Measurements from ENCODE around the gene KIN.
A peak's percentile ranks its signal among the peaks of the same experiment; 100 is the strongest.
"Not testable (repeated sequence)": the region's sequence is repeated elsewhere in the genome, so short reads cannot be mapped to it uniquely, and the experiment has no call there.

The KIN gene

DNA sequence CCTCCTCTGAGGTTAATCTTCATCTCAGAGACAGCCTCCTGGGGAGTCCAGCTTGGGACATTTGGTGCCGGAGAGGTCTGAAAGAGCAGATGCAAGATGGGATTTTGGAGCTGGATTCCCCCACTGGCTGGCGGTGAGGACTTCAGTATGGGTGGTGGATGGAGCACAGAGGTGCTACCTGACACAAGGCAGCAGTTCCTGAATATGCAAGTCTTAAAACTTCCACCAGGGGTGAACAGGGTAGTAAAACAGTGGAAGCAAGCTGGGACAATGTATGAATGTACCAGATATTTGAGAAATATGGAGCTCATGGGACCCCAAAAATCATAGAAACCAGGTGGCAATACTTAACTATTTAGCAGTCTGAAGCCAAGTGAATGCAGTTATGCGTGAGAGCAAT lies 25.7 kb upstream of the KIN start:
- no peaks in the 10 kb centered on the region for H3K4me1 ChIP-seq (ENCODE audit: control insufficient read depth, insufficient read depth, low read length)
- H3K9ac ChIP-seq (ENCODE audit: low read length), result no peak overlapping the region
- H3K36me3 ChIP-seq (ENCODE audit: control insufficient read depth, insufficient read depth, low read length), result no peaks in the 10 kb centered on the region
- H3K4me3 ChIP-seq (ENCODE audit: low read length), result no peak overlapping the region
- no peak overlapping the region for H3K27ac ChIP-seq (ENCODE audit: low read depth, low read length)
- no peaks in the 10 kb centered on the region for H3K27me3 ChIP-seq (ENCODE audit: control insufficient read depth, insufficient read depth, low read length)

DNA sequence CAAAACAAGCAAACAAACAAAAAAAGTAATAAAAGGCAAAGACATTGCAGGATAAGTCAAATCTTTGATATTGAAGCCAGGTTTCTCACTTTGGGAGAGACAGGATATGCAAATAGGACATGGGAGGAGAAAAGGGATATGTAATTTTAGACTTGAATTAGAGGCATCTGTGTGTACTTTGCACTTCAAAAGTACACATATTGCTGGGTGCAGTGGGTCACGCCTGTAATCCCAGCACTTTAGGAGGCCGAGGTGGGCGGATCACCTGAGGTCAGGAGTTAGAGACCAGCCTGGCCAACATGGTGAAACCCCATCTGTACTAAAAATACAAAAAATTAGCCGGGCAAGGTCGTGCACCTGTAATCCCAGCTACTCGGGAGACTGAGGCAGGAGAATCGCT lies 23.9 kb upstream of the KIN start:
- H3K4me1 ChIP-seq (ENCODE audit: control insufficient read depth, insufficient read depth, low read length); H3K36me3 ChIP-seq (ENCODE audit: control insufficient read depth, insufficient read depth, low read length); H3K27ac ChIP-seq (ENCODE audit: low read depth, low read length); H3K27me3 ChIP-seq (ENCODE audit: control insufficient read depth, insufficient read depth, low read length); H3K9ac ChIP-seq (ENCODE audit: low read length); H3K4me3 ChIP-seq (ENCODE audit: low read length): not testable (repeated sequence)

DNA sequence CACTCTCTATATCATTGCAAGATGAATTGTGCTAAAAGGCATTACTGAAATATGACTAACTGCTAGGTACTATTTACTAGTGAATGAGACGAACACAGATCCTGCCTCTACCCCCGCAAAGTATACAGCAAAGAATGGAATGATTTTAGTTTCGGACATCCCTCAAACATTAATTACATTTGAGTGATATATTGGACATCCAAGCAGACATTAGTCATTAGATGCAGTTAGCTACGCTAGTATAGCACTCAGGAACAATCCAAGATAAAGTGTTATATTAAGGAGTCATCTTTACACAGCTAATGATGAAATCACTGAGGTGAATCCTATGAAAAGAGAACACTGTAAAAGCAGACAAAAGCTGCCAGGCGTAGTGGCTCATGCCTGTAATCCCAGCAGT lies 23.2 kb upstream of the KIN start:
- peaks cover 9% of the 10 kb centered on the region for H3K36me3 ChIP-seq (ENCODE audit: control insufficient read depth, insufficient read depth, low read length)
- no peaks in the 10 kb centered on the region for H3K27me3 ChIP-seq (ENCODE audit: control insufficient read depth, insufficient read depth, low read length)
- no peak overlapping the region for H3K27ac ChIP-seq (ENCODE audit: low read depth, low read length)
- no peaks in the 10 kb centered on the region for H3K4me1 ChIP-seq (ENCODE audit: control insufficient read depth, insufficient read depth, low read length)
- H3K9ac ChIP-seq (ENCODE audit: low read length), result no peak overlapping the region
- H3K4me3 ChIP-seq (ENCODE audit: low read length), result no peak overlapping the region

- Histone ChIP-seq H3K27ac (ENCODE audit: low read depth, low read length) (no peak overlapping the region), H3K4me3 (ENCODE audit: low read length) (no peak overlapping the region), H3K4me1 (ENCODE audit: control insufficient read depth, insufficient read depth, low read length) (no peaks in the 10 kb centered on the region), H3K9ac (ENCODE audit: low read length) (no peak overlapping the region), H3K36me3 (ENCODE audit: control insufficient read depth, insufficient read depth, low read length) (peaks cover 11% of the 10 kb centered on the region), H3K27me3 (ENCODE audit: control insufficient read depth, insufficient read depth, low read length) (no peaks in the 10 kb centered on the region)
Observed at GRCh38 chr10:7810443-7810842, 22.6 kb upstream of the KIN start.

- no peaks in the 10 kb centered on the region for H3K4me1 ChIP-seq (ENCODE audit: control insufficient read depth, insufficient read depth, low read length)
- H3K36me3 ChIP-seq (ENCODE audit: control insufficient read depth, insufficient read depth, low read length), result peaks cover 23% of the 10 kb centered on the region
- no peak overlapping the region for H3K27ac ChIP-seq (ENCODE audit: low read depth, low read length)
- H3K9ac ChIP-seq (ENCODE audit: low read length), result no peak overlapping the region
- H3K27me3 ChIP-seq (ENCODE audit: control insufficient read depth, insufficient read depth, low read length), result no peaks in the 10 kb centered on the region
- H3K4me3 ChIP-seq (ENCODE audit: low read length), result no peak overlapping the region
Observed at GRCh38 chr10:7808686-7809267, 21.0 kb upstream of the KIN start.

- Histone ChIP-seq H3K4me1 (ENCODE audit: control insufficient read depth, insufficient read depth, low read length) (no peaks in the 10 kb centered on the region), H3K27ac (ENCODE audit: low read depth, low read length) (no peak overlapping the region), H3K27me3 (ENCODE audit: control insufficient read depth, insufficient read depth, low read length) (no peaks in the 10 kb centered on the region), H3K36me3 (ENCODE audit: control insufficient read depth, insufficient read depth, low read length) (peaks cover 39% of the 10 kb centered on the region), H3K9ac (ENCODE audit: low read length) (no peak overlapping the region), H3K4me3 (ENCODE audit: low read length) (no peak overlapping the region)
Observed at GRCh38 chr10:7804741-7805140, 16.9 kb upstream of the KIN start.

DNA sequence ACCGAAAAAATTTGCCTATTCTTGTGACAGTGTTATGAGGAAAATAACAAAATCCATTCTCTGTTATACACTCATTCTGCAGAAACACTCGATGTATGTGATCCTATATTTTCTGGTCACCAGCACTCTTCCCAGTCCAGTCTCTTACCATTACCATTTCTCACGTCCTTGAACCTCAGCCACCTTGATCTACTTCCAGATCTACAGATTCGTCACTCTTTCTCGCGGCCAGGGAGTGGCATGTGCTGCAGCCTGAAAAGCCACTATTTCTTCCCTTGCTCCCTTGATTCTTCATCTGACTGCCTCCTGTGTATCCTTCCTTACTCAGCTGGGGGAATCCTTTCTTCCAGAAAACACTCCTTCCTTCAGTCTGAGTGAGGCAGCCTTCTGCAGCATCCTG lies 16.4 kb upstream of the KIN start:
- H3K27me3 ChIP-seq (ENCODE audit: control insufficient read depth, insufficient read depth, low read length), result no peaks in the 10 kb centered on the region
- no peak overlapping the region for H3K9ac ChIP-seq (ENCODE audit: low read length)
- H3K27ac ChIP-seq (ENCODE audit: low read depth, low read length), result no peak overlapping the region
- H3K4me3 ChIP-seq (ENCODE audit: low read length), result no peak overlapping the region
- H3K36me3 ChIP-seq (ENCODE audit: control insufficient read depth, insufficient read depth, low read length), result peaks cover 43% of the 10 kb centered on the region
- H3K4me1 ChIP-seq (ENCODE audit: control insufficient read depth, insufficient read depth, low read length), result no peaks in the 10 kb centered on the region

GRCh38 chr10:7802606-7803005 lies 14.8 kb upstream of the KIN start:
- Histone ChIP-seq H3K27ac (ENCODE audit: low read depth, low read length) (no peak overlapping the region), H3K4me1 (ENCODE audit: control insufficient read depth, insufficient read depth, low read length) (no peaks in the 10 kb centered on the region), H3K27me3 (ENCODE audit: control insufficient read depth, insufficient read depth, low read length) (no peaks in the 10 kb centered on the region), H3K4me3 (ENCODE audit: low read length) (no peak overlapping the region), H3K9ac (ENCODE audit: low read length) (no peak overlapping the region), H3K36me3 (ENCODE audit: control insufficient read depth, insufficient read depth, low read length) (peaks cover 41% of the 10 kb centered on the region)

DNA sequence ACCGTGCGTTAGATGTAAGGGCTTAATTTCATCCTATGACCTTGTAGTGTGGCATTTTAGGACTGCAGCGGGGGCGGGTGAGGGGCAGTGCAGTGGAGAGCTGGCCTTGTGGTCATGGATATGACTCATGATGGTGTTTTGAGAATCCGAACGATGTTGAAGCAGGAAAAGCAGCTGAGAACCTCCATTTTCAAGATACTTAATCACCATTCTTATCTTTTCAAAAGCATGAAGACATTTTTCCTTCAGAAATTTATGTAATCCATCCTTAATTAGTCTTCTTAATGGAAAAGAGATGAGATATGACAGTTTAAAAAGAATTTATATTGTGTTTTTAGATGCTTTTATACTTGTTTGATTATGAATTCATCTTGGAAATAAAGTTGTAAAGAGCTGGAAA lies 9.8 kb upstream of the KIN start:
- peaks cover 20% of the 10 kb centered on the region for H3K36me3 ChIP-seq (ENCODE audit: control insufficient read depth, insufficient read depth, low read length)
- H3K9ac ChIP-seq (ENCODE audit: low read length), result no peak overlapping the region
- H3K4me1 ChIP-seq (ENCODE audit: control insufficient read depth, insufficient read depth, low read length), result no peaks in the 10 kb centered on the region
- H3K4me3 ChIP-seq (ENCODE audit: low read length), result no peak overlapping the region
- H3K27me3 ChIP-seq (ENCODE audit: control insufficient read depth, insufficient read depth, low read length), result no peaks in the 10 kb centered on the region
- H3K27ac ChIP-seq (ENCODE audit: low read depth, low read length), result no peak overlapping the region

DNA sequence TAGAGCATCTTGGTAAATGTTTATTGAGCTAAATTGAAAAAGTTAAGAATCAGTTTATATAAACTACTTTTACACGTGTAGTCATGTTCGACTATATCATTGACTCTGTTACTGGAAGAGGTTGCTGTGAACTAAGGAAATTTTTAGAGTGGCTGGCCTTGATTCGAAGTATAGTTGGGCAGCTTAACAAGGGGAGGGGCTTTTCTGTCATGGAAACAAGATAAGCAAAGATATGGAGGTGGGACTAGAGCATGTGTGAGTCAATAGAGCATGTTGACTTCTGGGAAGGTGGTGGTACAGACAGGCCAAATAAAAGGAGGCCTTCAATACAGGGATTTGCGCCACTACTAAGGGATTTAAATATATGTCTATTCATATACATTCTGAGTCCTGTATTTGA lies 7.8 kb upstream of the KIN start:
- Histone ChIP-seq H3K27ac (ENCODE audit: low read depth, low read length) (no peak overlapping the region), H3K4me1 (ENCODE audit: control insufficient read depth, insufficient read depth, low read length) (peaks cover 3% of the 10 kb centered on the region), H3K36me3 (ENCODE audit: control insufficient read depth, insufficient read depth, low read length) (peaks cover 12% of the 10 kb centered on the region)

DNA sequence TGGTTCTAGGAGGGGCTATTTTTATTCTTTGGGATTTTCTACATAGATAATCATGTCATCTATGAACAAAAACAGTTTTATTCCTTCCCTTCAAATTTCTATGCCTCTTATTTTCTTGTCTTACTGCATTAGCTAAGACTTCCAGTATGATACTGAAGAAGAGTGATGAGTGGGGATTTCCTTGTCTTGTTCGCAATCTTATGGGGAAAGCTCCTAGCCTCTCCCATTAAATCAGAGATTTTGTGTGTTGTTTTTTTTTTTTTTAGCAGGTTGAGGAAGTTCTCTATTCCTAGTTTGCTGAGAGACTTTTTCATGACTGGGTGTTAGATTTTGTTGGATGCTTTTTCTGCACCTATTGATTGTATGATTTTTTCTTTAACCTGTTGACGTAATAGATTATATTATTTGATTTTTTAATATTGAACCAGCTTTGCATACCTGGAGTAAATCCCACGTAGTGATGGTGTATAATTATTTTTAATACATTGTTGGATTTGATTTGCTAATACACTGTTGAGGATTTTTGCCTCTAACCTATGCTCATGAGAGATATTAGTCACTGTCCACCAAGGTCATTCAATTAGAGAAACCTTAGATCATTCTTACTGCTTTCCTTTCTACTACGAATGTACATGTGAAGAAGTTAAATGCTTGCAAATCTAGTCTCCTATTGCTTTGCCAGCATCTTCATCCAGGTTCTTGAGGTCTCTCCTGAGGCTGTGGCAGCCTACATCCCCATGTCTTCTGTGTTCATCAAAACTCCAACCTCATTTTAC lies 6.6 kb upstream of the KIN start:
- peaks cover 10% of the 10 kb centered on the region for H3K4me1 ChIP-seq (ENCODE audit: control insufficient read depth, insufficient read depth, low read length)
- H3K9ac ChIP-seq (ENCODE audit: low read length), result no peak overlapping the region
- no peaks in the 10 kb centered on the region for H3K27me3 ChIP-seq (ENCODE audit: control insufficient read depth, insufficient read depth, low read length)
- no peak overlapping the region for H3K4me3 ChIP-seq (ENCODE audit: low read length)
- H3K36me3 ChIP-seq (ENCODE audit: control insufficient read depth, insufficient read depth, low read length), result peaks cover 9% of the 10 kb centered on the region
- H3K27ac ChIP-seq (ENCODE audit: low read depth, low read length), result no peak overlapping the region

More for the DNA sequence above, 7.8 kb upstream of the KIN start:
- Histone ChIP-seq H3K4me3 (ENCODE audit: low read length) (no peak overlapping the region), H3K9ac (ENCODE audit: low read length) (no peak overlapping the region), H3K27me3 (ENCODE audit: control insufficient read depth, insufficient read depth, low read length) (no peaks in the 10 kb centered on the region)

DNA sequence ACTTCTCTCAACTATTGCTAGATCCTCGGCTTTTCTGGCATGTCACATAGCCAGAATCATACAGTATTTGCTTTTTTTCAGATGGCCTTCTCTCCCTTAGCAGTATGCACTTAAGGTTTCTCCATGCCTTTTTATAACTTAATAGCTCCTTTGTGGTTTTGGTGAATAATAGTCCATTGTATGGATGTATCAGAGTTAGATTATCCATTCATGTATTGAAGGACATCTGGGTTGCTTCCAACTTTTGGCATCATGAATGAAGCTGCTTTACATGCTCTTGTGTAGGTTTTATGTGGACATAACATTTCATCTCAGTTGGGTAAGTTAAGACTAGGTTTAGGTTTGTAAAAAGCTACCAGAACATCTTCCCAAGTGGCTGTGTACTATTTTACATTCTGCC lies 4.7 kb upstream of the KIN start:
- Histone ChIP-seq H3K9ac (ENCODE audit: low read length) (no peak overlapping the region), H3K4me1 (ENCODE audit: control insufficient read depth, insufficient read depth, low read length) (peaks cover 15% of the 10 kb centered on the region), H3K27ac (ENCODE audit: low read depth, low read length) (no peak overlapping the region), H3K27me3 (ENCODE audit: control insufficient read depth, insufficient read depth, low read length) (peaks cover 3% of the 10 kb centered on the region), H3K4me3 (ENCODE audit: low read length) (no peak overlapping the region), H3K36me3 (ENCODE audit: control insufficient read depth, insufficient read depth, low read length) (peaks cover 6% of the 10 kb centered on the region)

DNA sequence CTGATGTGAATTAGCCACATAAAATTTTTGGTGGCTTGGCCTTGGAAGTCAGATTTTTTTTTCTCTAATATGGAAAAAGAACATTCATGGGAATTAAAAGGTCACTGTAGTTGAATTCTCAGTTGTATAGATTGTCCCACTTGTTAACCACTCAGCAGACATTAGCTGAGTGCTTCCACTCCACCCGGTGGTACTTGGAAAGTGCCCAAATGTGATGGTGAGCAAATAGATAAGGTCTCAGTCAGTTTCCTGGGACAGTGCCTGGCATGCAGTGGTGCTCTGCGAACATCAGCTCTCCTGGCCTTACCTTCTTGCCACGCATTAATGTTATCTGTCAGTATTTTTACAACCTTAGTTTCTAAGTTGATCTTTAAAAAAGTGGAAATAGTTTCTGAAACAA lies 1.6 kb upstream of the KIN start:
- peaks cover 3% of the 10 kb centered on the region for H3K27me3 ChIP-seq (ENCODE audit: control insufficient read depth, insufficient read depth, low read length)
- H3K36me3 ChIP-seq (ENCODE audit: control insufficient read depth, insufficient read depth, low read length), result no peaks in the 10 kb centered on the region
- H3K27ac ChIP-seq (ENCODE audit: low read depth, low read length), result no peak overlapping the region
- no peak overlapping the region for H3K9ac ChIP-seq (ENCODE audit: low read length)
- peaks cover 23% of the 10 kb centered on the region for H3K4me1 ChIP-seq (ENCODE audit: control insufficient read depth, insufficient read depth, low read length)
- H3K4me3 ChIP-seq (ENCODE audit: low read length), result peak overlapping the region; percentile 89

Data from rectal smooth muscle tissue (tissue), 1 donor.